Epidermal melanocyte (primary cell): ENCODE data around the gene NSMCE1.
"Not testable (repeated sequence)": the region's sequence is repeated elsewhere in the genome, so short reads cannot be mapped to it uniquely, and the experiment has no call there.

ENCODE experiments used
- DNase-seq: peaks from one replicate; pipeline ENCODE4 v3.0.0; 2011; ENCODE audit warnings: low spot score; ENCODE audit not compliant: insufficient read length

The NSMCE1 gene

GRCh38 chr16:27220120-27220519 lies 48.5 kb downstream of the NSMCE1 start:
- no peak for DNase-seq

- no peak for DNase-seq
Observed at GRCh38 chr16:27219161-27219560, 49.4 kb downstream of the NSMCE1 start.

- DNase-seq = no peak
Observed at GRCh38 chr16:27218756-27219155, 49.8 kb downstream of the NSMCE1 start.

GRCh38 chr16:27217256-27217655 lies 51.3 kb downstream of the NSMCE1 start:
- no peak for DNase-seq

GRCh38 chr16:27216297-27216885 lies 52.2 kb downstream of the NSMCE1 start:
- DNase-seq = no peak

- no peak for DNase-seq
Observed at GRCh38 chr16:27215660-27216059, 52.9 kb downstream of the NSMCE1 start.

GRCh38 chr16:27214084-27214961 lies 54.2 kb downstream of the NSMCE1 start:
- no peak for DNase-seq

GRCh38 chr16:27211026-27211425 lies 57.5 kb downstream of the NSMCE1 start:
- no peak for DNase-seq

GRCh38 chr16:27210174-27210573 lies 58.4 kb downstream of the NSMCE1 start:
- DNase-seq = no peak

- DNase-seq = no peak
Observed at GRCh38 chr16:27209591-27209990, 59.0 kb downstream of the NSMCE1 start.

GRCh38 chr16:27208796-27209195 lies 59.8 kb downstream of the NSMCE1 start:
- no peak for DNase-seq

- no peak for DNase-seq
Observed at GRCh38 chr16:27208081-27208680, 60.4 kb downstream of the NSMCE1 start.

- not testable (repeated sequence) for DNase-seq
Observed at GRCh38 chr16:27207121-27207520, 61.5 kb downstream of the NSMCE1 start.

GRCh38 chr16:27205423-27206065 lies 63.0 kb downstream of the NSMCE1 start:
- no peak for DNase-seq

- no peak for DNase-seq
Observed at GRCh38 chr16:27204312-27204915, 64.2 kb downstream of the NSMCE1 start.

GRCh38 chr16:27203507-27204311 lies 64.9 kb downstream of the NSMCE1 start, which contains the start of gene KDM8:
Gene KDM8 (plus strand): TSS chr16:27203526. CDS start chr16:27210124, 6,598 bp downstream.
- DNase-seq = peak; percentile 94

GRCh38 chr16:27202923-27203506 lies 65.6 kb downstream of the NSMCE1 start:
- peak; percentile 75 for DNase-seq

GRCh38 chr16:27200914-27201313 lies 67.7 kb downstream of the NSMCE1 start:
- not testable (repeated sequence) for DNase-seq

- DNase-seq = peak; percentile 55
Observed at GRCh38 chr16:27199736-27200135, 68.8 kb downstream of the NSMCE1 start.

- no peak for DNase-seq
Observed at GRCh38 chr16:27199235-27199586, 69.4 kb downstream of the NSMCE1 start.
